Activated CD4-positive, CD25-positive, alpha-beta regulatory T cell treated with anti-CD3 and anti-CD28 coated beads, Interleukin-2, amount 50 U/mL, for 24 hours (primary cell): ENCODE measurements around the gene MGRN1.

Source experiments
- ATAC-seq, 2 donors: fragments of 150-1000 bp; cut with Tn5 transposase; one replicate each; pipeline ENCODE4 v1.10.0; 2021; ENCODE audit warnings: mild to moderate bottlenecking in 1 of 2, moderate library complexity in 1 of 2

The MGRN1 gene

GRCh38 chr16:4606354-4606753 lies 18.3 kb upstream of the MGRN1 start:
- ATAC-seq = no peak

- no peak for ATAC-seq
Observed at GRCh38 chr16:4607841-4608703, 16.6 kb upstream of the MGRN1 start.

- ATAC-seq = no peak
Observed at GRCh38 chr16:4608704-4608980, 16.0 kb upstream of the MGRN1 start.

GRCh38 chr16:4609200-4610010 lies 15.2 kb upstream of the MGRN1 start:
- ATAC-seq = no peak

GRCh38 chr16:4610011-4611005 lies 14.3 kb upstream of the MGRN1 start:
- no peak for ATAC-seq

- no peak for ATAC-seq
Observed at GRCh38 chr16:4611337-4612021, 13.1 kb upstream of the MGRN1 start.

GRCh38 chr16:4612474-4612931 lies 12.1 kb upstream of the MGRN1 start:
- no peak for ATAC-seq

- no peak for ATAC-seq
Observed at GRCh38 chr16:4612977-4613635, 11.5 kb upstream of the MGRN1 start.

GRCh38 chr16:4613636-4614570 lies 10.7 kb upstream of the MGRN1 start:
- ATAC-seq = no peak

GRCh38 chr16:4614571-4615383 lies 9.8 kb upstream of the MGRN1 start, which contains the start of gene UBALD1:
UBALD1 (minus strand) TSS chr16:4614888; CDS start chr16:4614797, 91 bp downstream.
- ATAC-seq = peak; percentile 64 to 67

GRCh38 chr16:4615384-4616046 lies 9.1 kb upstream of the MGRN1 start:
- ATAC-seq = no peak

- ATAC-seq = peak; percentile 89 to 90
Observed at GRCh38 chr16:4616047-4616811, 8.4 kb upstream of the MGRN1 start.

- ATAC-seq = no peak
Observed at GRCh38 chr16:4617880-4618279, 6.7 kb upstream of the MGRN1 start.

GRCh38 chr16:4618645-4619418 lies 5.8 kb upstream of the MGRN1 start:
- ATAC-seq = no peak

GRCh38 chr16:4623593-4623992 lies 1.0 kb upstream of the MGRN1 start:
- no peak for ATAC-seq

GRCh38 chr16:4624827-4625559 lies 367 bp downstream of the MGRN1 start:
- peak; percentile 36 to 47 for ATAC-seq
